ENCODE measurements around the gene PSMB11.

DNA sequence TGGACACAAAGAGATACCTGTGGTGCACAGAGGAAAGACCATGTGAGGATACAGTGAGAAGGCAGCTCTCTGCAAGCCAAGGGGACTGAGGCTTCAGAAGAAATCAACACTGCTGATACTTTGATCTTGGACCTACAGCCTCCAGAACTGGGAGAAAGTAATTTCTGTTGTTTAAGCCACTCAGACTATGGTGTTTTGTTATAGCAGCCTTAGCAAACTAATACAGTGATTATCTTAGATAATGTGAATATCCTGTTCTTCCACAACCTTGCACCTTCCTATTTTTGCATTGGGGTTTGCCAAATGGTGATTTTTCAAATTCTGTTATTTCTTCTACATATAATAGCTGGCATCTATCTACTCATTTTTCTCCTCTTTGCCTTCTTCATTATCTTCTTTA, 23.9 kb upstream of the PSMB11 start:
- TF ChIP-seq, protein P1, sequence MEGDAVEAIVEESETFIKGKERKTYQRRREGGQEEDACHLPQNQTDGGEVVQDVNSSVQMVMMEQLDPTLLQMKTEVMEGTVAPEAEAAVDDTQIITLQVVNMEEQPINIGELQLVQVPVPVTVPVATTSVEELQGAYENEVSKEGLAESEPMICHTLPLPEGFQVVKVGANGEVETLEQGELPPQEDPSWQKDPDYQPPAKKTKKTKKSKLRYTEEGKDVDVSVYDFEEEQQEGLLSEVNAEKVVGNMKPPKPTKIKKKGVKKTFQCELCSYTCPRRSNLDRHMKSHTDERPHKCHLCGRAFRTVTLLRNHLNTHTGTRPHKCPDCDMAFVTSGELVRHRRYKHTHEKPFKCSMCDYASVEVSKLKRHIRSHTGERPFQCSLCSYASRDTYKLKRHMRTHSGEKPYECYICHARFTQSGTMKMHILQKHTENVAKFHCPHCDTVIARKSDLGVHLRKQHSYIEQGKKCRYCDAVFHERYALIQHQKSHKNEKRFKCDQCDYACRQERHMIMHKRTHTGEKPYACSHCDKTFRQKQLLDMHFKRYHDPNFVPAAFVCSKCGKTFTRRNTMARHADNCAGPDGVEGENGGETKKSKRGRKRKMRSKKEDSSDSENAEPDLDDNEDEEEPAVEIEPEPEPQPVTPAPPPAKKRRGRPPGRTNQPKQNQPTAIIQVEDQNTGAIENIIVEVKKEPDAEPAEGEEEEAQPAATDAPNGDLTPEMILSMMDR (IDR thresholded peaks at IDR 0.05) = no peak
- no peak for TF ChIP-seq POLR2A (IDR thresholded peaks at IDR 0.05)
